Stimulated activated CD8-positive, alpha-beta memory T cell treated with anti-CD3 and anti-CD28 coated beads, Interleukin-4, amount 100 ng/mL, for 48 hours (primary cell): ENCODE results near the gene HIVEP1.

Experiments
- DNase-seq: peaks from one replicate; pipeline ENCODE4 v3.0.0-alpha.2; 2020

HIVEP1 gene

GRCh38 chr6:12200015-12200564 is 188.0 kb downstream of the HIVEP1 start:
- DNase-seq = no peak

- DNase-seq = no peak
Observed at GRCh38 chr6:12200761-12201160, 188.6 kb downstream of the HIVEP1 start.

GRCh38 chr6:12203001-12203400 is 190.9 kb downstream of the HIVEP1 start:
- DNase-seq = no peak

DNA sequence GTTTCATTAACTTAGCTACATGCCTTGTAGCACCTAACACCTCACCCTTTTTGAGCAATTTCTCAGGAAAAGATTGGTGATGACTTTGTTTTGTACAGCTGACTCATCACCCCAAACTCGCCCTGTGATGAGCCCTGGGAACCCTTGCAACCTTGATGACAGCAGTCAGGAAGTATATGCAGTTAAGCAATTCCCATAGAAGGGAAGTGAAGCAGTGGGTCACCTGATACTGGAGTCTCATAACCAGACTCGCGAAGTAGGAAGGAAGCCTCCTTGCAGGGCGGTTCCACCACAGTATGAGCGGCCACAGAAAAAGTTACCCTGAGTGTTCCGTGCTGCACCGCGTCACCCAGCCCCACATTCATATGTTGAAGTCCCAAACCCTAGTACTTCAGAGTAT is 196.1 kb downstream of the HIVEP1 start:
- DNase-seq = peak; percentile 41

- no peak for DNase-seq
Observed at GRCh38 chr6:12208673-12209072, 196.6 kb downstream of the HIVEP1 start.
